A673 (cell line): ENCODE measurements around the gene LRRK1.

Experiments
- EZH2 ChIP-seq: fragments of 200-600 bp; sonication (generic); IDR thresholded peaks from 2 replicates; pipeline ENCODE4 v1.6.1; 2017; ENCODE audit warnings: borderline replicate concordance, low read depth, mild to moderate bottlenecking, mixed read lengths, antibody characterized with exemption, low read length; ENCODE audit not compliant: poor library complexity, severe bottlenecking
- TF ChIP-seq, protein P1 (sequence below): fragments of 300-800, 200-600 bp; sonication (generic); conservative IDR thresholded peaks from 2 replicates; pipeline ENCODE4 v1.5.1; 2017; ENCODE audit warnings: low read depth, mild to moderate bottlenecking, antibody characterized with exemption, low read length, moderate library complexity, mixed read lengths

DNA sequence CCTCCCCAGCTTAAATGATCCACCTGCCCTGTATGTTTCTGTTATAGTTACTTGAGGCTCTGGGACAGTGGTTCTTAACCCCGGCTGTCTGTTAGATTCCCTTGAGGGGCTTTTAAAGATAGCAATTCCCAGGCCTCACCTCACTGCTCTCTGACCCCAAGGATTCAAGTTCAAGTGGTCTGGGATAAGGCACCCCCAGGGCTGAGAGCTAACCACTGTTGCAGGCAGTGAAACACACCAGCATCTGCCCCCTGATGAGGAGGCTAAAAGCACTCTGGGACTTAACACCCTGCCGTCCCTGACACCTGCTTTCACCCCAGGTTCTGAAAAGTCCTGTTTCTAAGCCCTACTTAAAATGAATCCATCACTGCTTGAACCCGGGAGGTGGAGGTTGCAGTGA is 103.7 kb downstream of the LRRK1 start:
- TF ChIP-seq, protein P1, sequence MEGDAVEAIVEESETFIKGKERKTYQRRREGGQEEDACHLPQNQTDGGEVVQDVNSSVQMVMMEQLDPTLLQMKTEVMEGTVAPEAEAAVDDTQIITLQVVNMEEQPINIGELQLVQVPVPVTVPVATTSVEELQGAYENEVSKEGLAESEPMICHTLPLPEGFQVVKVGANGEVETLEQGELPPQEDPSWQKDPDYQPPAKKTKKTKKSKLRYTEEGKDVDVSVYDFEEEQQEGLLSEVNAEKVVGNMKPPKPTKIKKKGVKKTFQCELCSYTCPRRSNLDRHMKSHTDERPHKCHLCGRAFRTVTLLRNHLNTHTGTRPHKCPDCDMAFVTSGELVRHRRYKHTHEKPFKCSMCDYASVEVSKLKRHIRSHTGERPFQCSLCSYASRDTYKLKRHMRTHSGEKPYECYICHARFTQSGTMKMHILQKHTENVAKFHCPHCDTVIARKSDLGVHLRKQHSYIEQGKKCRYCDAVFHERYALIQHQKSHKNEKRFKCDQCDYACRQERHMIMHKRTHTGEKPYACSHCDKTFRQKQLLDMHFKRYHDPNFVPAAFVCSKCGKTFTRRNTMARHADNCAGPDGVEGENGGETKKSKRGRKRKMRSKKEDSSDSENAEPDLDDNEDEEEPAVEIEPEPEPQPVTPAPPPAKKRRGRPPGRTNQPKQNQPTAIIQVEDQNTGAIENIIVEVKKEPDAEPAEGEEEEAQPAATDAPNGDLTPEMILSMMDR, result no peak
- no peak for TF ChIP-seq EZH2
